Measurements from ENCODE around the gene BUB3.
"Not testable (repeated sequence)": the region's sequence is repeated elsewhere in the genome, so short reads cannot be mapped to it uniquely, and the experiment has no call there.

Gene BUB3

DNA sequence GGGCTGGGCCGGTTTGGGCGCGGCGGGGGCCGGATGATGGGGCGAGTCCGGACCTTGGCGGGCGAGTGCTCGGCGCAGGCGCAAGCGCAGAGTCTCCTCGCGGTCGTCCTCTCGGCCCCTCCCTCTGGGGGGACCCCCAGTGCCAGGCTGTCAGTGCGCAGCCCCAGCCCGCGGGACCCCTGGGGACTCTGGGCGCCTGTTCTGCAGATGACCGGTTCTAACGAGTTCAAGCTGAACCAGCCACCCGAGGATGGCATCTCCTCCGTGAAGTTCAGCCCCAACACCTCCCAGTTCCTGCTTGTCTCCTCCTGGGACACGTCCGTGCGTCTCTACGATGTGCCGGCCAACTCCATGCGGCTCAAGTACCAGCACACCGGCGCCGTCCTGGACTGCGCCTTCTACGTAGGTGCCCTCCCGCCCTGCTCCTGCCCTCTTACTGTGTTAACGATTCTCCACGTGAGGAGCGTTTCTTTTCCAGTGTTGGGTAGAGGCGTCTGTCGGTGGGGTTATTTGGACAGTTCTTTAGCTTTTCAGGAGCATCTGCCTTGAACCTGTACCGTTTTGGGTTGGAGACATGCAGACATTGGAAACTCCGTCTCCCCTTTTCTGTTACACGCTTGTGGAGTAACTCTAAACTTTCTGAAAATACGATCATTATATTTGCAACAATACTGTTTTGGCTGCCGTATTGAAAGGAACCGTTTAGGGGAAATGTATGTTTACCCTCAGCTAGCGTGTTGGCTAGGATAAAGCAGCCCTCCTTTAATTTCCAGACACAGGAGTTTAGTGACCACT lies 706 bp downstream of the BUB3 start:
- DNase-seq, result no peak

DNA sequence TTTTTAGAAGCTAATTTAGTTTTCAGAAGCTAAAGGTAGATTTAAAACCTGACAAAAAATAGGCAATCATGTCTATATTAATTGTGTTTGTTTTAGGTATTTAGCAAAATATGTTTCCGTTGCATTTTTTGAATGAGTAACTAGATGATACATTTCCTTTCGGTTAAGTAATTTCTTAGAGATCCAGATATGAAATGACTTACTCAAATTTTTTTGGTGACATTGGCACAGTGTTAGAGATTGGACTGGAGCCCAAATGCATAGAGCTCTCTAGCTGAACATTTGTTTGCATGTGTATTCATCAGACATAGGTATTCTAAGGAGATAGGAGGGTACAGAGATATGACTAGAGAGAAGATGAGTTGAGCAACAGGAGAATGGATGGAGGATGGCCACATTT lies 1.9 kb downstream of the BUB3 start:
- DNase-seq, result no peak

DNA sequence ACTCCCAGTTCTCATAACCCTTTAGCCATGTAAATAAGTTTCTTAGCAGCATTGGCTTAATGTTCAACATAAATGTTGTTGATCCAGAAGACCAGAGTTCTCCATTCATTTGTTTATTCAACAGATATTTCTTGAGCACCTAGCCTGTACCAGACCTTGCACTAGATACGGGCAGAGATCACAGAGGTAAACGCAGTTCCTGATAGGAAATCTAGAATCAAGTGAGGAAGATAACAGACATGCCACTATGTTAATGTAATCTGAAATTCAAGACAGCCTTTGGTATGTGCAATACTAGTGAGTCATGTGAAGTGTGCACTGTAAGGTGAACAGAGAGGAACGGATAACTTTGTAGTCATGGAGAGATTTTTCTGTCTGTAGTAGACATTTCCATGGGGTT lies 3.0 kb downstream of the BUB3 start:
- no peak for DNase-seq

DNA sequence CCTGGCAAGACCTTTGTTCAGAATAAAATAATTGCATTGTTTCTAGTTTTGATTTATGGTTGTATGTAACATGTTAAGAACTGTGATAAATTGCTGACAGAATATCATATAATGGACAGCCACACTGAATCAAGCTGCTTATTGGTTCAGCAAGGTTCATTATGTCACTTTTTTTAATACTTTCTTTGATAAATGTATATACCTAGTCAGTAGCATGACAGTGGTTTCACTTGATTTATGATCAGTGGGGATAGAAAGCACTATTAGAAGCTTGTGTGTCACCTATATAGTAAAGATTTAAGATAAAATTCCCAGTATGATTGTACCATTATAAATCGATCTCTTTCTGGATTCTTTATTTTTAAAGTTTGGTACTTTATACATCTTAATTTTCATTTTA lies 4.5 kb downstream of the BUB3 start:
- DNase-seq, result no peak

DNA sequence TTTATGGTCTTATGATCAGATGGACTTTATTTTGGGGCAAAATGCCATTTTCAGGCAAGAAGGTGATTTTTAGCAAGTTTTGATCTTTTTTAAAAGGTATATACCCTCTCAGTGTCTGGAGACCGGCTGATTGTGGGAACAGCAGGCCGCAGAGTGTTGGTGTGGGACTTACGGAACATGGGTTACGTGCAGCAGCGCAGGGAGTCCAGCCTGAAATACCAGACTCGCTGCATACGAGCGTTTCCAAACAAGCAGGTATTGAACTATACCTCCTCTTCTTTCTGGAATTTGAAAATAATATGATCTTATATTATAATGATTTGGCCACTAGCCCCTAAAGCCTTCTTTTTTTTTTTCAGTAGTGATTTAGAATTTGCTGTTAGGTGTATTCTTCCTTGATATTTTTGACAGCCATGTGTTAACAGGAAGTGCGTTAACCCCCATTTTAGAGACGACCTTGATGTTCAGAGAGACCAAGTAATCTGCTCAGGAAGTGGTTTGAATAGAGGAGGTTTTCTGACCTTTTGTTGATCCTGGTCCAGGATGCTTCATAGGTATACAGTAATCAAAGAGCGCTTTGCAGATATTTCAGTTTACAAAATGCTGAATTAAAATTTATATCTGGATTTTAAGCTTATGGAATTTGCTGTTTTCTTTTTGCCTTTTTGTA lies 6.2 kb downstream of the BUB3 start:
- DNase-seq, result no peak

DNA sequence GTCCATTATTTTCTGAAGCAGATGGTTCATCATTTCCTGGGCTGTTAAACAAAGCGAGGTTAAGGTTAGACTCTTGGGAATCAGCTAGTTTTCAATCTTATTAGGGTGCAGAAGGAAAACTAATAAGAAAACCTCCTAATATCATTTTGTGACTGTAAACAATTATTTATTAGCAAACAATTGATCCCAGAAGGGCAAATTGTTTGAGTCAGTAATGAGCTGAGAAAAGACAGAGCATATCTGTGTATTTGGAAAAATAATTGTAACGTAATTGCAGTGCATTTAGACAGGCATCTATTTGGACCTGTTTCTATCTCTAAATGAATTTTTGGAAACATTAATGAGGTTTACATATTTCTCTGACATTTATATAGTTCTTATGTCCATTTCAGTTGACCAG lies 10.1 kb downstream of the BUB3 start:
- no peak for DNase-seq

DNA sequence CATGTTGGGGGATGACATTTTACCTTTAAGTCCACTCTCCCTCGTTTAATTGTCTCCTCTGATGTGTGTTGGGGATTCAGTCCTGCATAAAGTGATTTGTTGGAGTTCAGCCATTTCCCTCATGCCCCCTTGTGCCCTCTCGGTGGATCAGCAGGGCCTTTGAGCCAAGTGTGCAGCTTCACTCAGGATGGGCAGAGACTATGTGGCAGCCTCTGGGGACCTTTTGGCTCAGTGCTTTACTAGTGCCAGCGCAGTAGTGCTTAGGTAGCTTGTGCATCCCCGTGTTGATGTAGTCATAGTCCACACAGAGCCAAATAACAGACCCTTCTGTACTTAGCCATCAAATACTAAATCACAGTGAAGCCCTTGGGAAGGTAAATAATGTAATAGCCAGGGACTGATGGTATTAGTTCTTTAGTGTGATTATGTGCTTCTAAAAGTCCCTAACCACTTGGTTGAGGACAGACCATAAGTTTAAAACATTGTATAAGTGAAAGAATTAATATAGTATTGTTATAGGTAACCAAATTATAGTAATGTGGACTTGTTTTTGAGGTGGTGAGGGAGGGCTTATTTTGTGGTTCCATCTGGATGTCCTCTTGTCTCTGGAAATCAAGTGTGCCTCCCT lies 11.4 kb downstream of the BUB3 start:
- no peak for DNase-seq

DNA sequence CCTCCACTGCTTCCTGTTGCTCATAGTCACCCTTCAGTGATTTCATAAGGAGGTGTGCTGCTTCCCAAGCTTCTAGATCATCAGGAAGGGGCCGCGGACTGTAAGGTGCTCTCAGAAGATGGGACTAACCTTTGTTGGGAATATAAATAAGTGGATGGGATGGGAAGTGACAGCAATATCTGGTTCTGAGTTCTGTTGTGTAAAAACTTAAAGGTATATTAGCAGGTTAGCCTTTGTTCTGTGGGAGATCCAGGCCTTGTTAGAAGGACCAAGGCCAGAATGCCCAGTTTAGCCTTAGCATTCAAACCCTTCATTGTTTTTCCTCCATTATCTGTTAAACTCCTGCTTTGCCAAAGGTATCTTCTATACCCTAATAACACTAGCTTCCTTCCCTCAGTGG lies 12.4 kb downstream of the BUB3 start:
- DNase-seq, result no peak

DNA sequence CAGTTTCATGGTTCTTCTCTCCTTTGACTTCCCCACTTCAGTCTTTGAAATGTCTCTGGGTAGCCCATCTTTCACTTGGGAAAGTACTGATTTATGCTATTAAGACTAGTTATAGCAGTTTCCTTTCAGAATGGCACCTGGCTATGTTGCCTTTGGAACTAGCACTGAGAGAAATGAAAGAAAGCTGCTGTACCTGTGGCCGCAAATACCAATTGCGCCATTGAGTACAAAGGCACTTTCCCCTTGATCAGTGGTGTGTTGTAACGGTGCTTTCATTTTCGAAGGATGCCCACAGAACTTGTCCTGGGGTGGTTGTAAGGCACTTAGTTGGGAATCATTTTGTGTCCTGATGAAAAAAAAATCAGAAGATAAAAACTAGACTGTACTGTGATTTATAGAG lies 16.8 kb downstream of the BUB3 start:
- no peak for DNase-seq

DNA sequence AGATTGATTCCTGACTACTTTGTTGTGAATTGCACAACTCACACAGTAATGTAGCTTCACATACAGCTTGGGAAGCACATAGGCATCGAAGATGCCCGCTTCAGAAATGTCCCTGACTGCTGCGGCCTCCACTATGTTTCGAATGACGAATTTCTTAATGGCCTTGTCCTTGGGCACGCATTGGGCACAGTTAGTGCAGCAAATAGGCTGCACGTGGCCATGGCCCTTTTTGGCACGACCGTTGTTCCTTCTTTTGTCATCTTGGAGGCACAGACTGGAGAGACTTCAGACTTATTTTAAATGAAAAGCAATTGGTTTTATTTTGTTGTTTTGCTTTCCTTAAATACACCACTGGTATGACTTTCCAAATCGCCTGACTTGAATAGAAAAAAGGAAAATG lies 17.4 kb downstream of the BUB3 start:
- not testable (repeated sequence) for DNase-seq

DNA sequence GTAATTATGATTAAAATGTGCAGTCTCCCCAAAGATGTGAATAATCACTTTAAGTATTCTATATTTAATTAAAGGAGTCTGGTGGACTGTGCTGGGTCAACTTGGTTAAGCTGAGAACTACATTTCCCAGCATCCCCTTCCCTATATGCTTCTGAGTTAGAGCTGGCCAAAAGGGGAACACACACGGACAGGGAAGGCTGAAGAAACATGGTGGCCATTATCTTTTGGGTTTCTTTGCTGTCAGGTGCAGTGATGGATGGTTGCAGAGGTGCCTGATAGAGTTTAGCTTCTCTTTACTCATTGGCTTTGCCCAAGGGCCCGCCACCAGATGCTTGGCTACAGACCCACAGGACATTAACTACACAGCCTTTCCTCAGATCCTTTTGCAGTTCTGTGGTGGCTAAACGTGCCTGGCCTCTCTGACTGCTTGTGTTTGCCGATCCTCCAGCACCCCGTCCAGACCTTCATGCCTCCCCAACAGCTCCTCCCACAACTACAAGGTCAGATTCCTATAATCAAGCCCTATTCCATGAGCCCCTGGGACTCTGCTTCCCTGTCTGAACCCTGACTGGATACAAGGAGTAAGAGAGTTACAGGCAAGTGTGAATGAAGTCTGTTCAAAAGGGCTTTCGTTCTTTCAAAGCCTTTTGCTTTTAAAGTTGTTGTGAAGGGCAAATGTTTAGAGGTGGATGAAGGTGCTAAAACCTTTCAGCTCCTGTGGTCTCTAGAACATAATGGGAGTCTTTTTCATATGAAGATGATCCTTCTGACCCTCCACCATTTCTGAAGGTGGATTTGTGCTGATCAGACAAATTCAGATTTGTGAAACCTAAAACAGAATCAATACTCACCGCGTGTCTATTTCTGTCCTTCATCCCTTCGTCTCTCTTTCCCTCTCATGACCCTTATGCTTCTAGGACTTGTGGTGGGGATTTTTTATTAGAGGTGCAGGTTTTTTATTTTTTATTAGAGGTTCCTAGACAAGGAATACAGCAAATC lies 21.5 kb downstream of the BUB3 start:
- no peak for DNase-seq

DNA sequence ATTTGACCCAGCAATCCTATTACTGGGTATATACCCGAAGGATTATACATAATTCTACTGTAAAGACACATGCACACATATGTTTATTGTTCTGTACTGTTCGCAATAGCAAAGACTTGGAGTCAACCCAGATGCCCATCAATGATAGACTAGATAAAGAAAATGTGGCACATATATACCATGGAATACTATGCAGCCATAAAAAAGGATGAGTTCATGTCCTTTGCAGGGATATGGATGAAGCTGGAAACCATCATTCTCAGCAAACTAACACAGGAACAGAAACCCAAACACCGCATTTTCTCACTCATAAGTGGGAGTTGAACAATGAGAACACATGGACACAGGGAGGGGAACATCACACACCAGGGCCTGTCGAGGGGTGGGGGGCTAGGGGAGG lies 24.2 kb downstream of the BUB3 start:
- not testable (repeated sequence) for DNase-seq

DNA sequence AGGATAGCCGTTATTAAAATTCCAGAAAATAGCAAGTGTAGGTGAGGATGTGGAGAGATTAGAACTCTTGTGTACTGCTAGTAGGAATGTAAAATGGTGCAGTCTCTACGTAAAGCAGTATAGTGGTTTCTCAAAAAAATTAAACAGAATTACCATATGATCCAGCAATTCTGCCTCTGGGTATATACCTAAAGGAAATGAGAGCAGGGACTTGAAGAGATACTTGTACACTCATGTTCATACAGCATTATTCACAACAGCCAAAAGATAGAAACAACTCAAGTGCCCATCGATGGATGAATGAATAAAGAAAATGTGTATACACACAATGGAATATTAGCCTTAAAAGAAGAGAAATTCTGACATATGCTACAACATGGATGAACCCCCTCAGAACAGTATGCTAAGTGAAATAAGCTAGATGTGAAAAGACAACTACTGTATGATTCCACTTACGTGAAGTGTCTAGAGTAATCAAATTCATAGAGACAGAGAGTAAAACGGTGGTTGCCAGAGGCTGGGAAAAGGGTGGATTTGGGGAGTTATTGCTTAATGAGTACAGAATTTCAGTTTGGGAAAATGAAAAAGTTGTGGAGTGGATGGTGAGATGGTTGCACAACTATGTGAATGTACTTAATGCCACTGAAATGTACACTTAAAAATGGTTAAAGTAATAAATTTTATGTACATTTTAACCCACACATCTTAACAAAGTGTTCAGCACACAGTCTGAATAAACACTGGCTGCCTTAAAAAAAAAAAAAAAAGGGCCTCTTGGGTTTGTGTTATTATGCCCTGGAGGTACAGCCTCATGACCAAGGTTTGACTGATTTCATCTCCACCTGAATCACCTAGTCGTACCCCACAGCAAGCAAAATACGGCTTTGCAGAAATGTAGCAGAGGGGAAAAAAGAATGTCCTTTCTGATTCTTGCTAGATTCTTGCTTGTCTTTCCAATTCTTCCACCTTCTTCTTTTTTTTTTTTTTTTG lies 26.2 kb downstream of the BUB3 start:
- DNase-seq, result no peak

DNA sequence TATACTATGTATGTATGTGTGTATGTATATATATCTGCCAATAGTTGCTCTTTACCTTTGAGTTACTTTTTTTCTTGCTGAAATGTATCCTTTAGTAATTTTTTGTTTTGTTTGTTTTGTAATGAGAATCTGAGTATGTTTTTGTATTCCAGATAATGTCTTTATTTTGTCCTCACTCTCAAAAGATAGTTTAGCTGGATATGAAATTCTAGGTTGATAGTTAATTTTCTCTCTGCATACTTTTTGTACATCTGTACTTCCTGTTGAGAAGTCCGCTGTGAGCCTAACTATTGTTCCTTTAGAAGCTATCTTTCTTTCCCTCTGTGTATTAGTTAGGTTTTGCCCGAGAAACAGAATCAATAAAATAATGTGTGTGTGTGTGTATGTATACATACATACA lies 29.5 kb downstream of the BUB3 start:
- no peak for DNase-seq

DNA sequence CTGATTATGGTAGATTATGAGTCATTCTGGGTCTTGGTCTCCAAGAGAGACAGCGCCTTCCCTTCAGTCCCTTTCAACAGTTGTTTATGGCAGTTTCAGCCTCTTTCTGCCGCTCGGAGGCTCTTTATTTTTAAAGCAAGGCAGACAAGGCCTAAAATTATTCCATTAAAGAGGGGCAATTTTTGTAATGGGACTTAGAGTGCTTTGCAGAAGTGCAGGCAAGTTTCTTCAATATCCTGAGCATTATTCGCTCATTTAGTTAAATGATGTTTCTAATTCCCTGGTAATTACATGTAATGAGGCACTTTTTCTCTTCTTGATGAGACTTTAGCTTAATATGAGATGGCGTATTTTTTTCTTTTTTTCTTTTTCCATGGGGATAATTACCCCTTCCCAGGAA lies 33.6 kb downstream of the BUB3 start:
- no peak for DNase-seq

DNA sequence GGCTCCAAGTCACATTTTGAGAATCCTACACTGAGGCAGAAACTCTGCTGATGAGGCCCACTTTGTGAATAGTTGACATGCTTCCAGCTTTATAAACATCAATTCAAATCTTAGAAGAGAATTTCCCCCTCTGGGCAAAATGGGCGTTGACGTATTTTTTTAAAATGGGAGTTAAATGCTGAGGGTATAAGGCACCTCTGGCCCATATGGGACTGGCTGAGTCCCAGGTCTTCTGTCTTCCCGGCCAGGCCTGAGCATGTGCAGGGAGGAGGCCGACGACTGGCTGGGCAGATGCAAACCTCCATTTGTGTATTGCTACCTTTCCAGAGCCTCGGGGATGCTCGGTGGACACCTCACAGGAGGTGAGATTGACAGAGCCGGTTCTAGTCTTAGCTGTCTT lies 37.7 kb downstream of the BUB3 start:
- no peak for DNase-seq

DNA sequence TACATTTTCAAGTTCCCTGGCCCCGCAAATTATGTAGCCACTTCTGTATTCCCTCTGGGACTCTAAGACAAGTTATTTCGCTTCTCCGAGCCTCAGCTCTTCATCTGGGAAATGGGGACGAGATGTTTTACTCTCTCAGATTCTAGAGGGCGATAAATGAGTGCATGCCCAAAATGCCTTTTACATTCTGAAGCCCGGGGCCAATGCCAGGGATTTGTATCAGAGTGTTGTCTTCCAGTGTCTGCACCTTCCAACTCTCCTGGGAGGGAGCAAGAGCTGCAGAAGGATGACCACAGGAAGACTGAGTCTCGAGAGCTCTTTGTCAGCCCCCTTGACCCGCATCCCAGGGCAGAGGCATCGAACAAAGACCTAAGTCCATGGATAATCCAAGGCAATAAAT lies 39.9 kb downstream of the BUB3 start:
- DNase-seq, result no peak

DNA sequence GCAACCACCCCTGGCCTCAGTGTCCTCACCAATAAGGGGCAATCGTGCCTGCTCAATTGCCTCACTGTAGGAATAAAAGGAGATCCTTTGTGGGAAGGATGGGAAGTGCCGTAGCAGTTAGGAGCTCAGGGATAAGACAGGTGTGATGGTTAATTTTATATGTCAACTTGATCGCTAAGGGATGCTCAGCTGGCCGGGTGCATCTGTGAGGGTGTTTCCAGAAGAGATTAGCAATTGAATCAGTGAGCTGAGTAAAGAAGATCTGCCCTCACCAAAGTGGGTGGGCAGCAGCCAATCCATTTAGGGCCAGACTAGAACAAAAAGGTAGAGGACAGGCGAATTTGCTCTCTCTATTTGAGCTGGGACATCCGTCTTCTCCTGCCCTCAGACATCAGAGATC lies 46.3 kb downstream of the BUB3 start:
- DNase-seq, result no peak

DNA sequence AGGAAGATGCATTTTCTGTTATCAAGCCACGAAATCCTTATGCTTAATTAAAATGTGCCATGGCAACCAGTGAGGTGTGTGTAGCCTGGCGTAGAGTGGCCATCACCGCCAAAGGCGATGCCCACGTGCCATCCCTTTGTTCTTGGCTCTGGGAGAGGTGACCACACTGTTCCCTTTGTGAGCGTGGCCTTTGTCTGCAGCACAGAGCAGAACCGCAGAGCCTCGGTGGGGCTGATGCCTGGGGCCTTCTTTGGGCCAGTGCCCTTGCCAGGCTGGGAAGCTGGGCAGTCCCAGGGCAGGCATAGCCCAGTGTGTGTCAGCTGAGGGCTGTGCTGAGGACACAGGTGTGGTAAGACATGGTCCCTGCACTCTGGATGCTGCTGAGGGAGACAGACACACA lies 48.3 kb downstream of the BUB3 start:
- DNase-seq, result no peak

DNA sequence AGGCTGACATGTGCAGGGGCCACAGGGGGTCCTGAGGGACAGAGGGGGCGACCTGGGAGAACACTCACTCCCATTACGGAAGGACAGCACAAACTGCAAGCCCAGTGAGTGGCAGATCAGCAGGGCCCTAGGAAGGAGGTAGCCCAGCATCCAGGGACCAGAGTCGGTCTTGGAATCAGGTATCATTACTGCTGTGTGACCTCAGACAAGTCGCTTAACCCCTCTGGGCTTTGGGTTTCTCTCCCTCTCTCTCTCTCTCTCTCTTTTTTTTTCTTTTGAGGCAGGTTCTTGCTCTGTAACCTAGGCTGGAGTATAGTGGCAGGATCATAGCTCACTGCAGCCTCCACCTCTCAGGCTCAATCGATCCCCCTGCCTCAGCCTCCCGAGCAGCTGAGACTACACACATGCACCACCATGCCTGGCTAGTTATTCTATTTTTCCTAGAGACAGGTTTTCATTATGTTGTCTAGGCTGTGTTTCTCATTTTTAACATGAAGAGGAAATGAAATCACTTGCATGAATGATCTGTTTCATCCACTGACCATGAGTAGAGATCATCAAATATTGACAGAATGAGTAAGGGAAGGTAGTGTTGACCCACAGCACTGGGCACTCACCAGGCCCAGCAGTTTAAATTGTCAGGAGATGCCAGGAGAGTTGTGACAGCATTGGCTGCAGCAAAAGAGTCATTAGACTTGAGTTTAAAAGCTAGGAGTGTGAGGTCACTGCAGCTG lies 49.4 kb downstream of the BUB3 start:
- DNase-seq, result no peak

DNA sequence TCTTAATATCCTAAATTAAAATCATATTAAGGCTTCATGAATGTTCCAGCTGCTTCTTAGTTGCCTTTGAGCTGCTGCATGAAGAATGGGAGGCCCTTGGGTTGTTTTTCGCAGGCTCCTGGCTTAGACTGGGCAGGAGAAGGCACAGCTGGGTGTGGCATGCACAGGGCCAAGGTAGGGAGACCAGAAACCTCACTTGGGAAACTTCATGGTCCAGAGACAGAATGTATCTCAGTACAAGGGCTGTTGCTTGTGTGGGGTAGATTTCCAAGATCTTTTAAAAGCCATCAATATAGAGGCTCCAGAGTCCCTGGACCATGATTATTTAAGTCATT lies 49.9 kb downstream of the BUB3 start:
- DNase-seq, result no peak
